Measurements from ENCODE around the gene TMEM221. TPM values are rescaled to one million over a fixed set of nuclear protein-coding genes. Genes with fewer than 3 reads are reported as not detected.

The TMEM221 gene
- total RNA-seq, 2 experiments from 2014 or later = not detected

DNA sequence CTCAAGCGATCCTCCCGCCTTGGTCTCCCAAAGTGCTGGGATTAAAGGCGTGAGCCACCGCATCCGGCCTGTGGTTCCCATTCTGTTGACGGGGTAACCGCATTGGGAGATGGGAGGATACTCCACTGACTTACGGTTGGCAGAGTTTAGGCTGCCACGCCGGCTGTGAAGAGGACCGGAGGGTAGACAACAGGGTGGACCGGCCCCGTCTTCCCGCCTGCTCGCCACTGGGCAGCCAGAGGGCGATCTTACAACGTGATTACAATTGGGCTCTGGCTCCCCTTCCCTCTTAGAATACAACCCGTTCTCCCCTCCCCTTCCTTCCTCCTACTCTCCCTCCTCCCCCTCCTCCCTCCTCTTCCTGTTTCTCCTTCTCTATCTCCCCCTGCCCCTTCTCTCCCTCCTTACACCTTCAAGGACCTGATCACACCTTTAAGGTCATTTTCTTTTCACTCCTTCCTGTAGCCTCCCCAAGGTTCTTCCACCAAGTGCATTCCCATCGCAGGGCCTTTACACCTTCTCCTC is 53.5 kb downstream of the TMEM221 start:
- no peaks in the 10 kb centered on the region for H3K9me3 ChIP-seq (ENCODE audit: control insufficient read depth in 1 of 2, insufficient read depth in 1 of 2, low read length in 2 of 2)
- Mint-ChIP-seq H3K4me3 (no peak overlapping the region), H3K27ac (no peak overlapping the region), H3K9me3 (no peaks in the 10 kb centered on the region), H3K27me3 (no peaks in the 10 kb centered on the region), H3K36me3 (ENCODE audit: low read depth) (no peaks in the 10 kb centered on the region), H3K4me1 (ENCODE audit: low read depth) (peaks cover 23% of the 10 kb centered on the region)
- peak in 13 of 14 experiments; percentile 25 to 86 (median 64) for DNase-seq
- H3K27ac ChIP-seq (ENCODE audit: low read depth in 1 of 2, low read length in 2 of 2) = no peak overlapping the region
- H3K36me3 ChIP-seq (ENCODE audit: insufficient read depth, low read length) = peaks cover 8% of the 10 kb centered on the region
- TF ChIP-seq, protein P1, sequence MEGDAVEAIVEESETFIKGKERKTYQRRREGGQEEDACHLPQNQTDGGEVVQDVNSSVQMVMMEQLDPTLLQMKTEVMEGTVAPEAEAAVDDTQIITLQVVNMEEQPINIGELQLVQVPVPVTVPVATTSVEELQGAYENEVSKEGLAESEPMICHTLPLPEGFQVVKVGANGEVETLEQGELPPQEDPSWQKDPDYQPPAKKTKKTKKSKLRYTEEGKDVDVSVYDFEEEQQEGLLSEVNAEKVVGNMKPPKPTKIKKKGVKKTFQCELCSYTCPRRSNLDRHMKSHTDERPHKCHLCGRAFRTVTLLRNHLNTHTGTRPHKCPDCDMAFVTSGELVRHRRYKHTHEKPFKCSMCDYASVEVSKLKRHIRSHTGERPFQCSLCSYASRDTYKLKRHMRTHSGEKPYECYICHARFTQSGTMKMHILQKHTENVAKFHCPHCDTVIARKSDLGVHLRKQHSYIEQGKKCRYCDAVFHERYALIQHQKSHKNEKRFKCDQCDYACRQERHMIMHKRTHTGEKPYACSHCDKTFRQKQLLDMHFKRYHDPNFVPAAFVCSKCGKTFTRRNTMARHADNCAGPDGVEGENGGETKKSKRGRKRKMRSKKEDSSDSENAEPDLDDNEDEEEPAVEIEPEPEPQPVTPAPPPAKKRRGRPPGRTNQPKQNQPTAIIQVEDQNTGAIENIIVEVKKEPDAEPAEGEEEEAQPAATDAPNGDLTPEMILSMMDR (IDR thresholded peaks at IDR 0.05) = no peak
- ChIA-PET POLR2A (interaction anchor here (0.6 kb wide), 1 partner anchor 9 kb away, joined by 3 read pairs; no protein-coding TSS in a partner anchor), CTCF (interaction anchor here (1.0 kb wide), 1 partner anchor 12 kb away, joined by 3 read pairs; no protein-coding TSS in a partner anchor)
- ATAC-seq (ENCODE audit: poor library complexity) = no peak
- no peak overlapping the region for H3K4me3 ChIP-seq (ENCODE audit: low read length)
- intact Hi-C loops (cut with DNase I, micrococcal nuclease) = loop anchor here in 1 of 2 experiments (5.0 kb wide), 1 partner anchor 72 kb away; no protein-coding TSS in a partner anchor
- no peaks in the 10 kb centered on the region for H3K27me3 ChIP-seq (ENCODE audit: control insufficient read depth in 1 of 2, insufficient read depth in 2 of 2, low read length in 2 of 2)
- peaks cover 31% of the 10 kb centered on the region for H3K4me1 ChIP-seq (ENCODE audit: insufficient read depth, low read length)

DNA sequence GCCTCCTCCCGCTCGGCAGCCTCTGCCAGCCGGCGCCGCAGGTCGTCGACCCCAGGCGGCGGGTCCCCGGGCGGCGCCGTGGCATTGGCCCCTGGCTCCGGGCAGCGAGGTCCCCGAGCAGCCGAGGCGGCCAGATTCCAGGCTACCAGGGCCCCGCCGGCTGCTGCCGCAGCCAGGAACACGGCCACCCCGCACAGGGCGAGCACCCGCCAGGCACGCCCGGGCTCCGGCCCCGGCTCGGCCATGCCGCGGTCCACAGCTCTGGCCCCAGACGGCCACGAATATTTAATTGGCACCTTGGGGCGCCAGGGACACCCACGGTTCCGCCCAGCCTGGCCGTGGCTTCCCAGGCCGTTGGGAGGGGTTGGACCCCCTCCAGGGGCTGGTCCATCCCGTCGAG is 54.6 kb downstream of the TMEM221 start, which contains the start of gene CCDC194:
Gene CCDC194, minus strand, starts transcription at position 283 of the 400 bp plus-strand sequence. Its CDS starts 38 bp downstream, at position 245.
- peak within 1 kb of the TSS; percentile 54 for H3K4me3 Mint-ChIP-seq
- no peaks in the 10 kb centered on the region for H3K36me3 Mint-ChIP-seq (ENCODE audit: low read depth)
- ATAC-seq (ENCODE audit: poor library complexity) = no peak
- no peak for DNase-seq
- Histone ChIP-seq H3K27me3 (ENCODE audit: control insufficient read depth in 1 of 2, insufficient read depth in 2 of 2, low read length in 2 of 2) (no peaks in the 10 kb centered on the region), H3K4me1 (ENCODE audit: insufficient read depth, low read length) (peaks cover 32% of the 10 kb centered on the region), H3K4me3 (ENCODE audit: low read length) (no peak within 1 kb of the TSS), H3K36me3 (ENCODE audit: insufficient read depth, low read length) (peaks cover 7% of the 10 kb centered on the region), H3K9me3 (ENCODE audit: control insufficient read depth in 1 of 2, insufficient read depth in 1 of 2, low read length in 2 of 2) (no peaks in the 10 kb centered on the region), H3K27ac (ENCODE audit: low read depth in 1 of 2, low read length in 2 of 2) (no peak within 1 kb of the TSS)
- no peaks in the 10 kb centered on the region for H3K27me3 Mint-ChIP-seq
- H3K9me3 Mint-ChIP-seq = no peaks in the 10 kb centered on the region
- H3K4me1 Mint-ChIP-seq (ENCODE audit: low read depth) = peaks cover 23% of the 10 kb centered on the region
- intact Hi-C loops (cut with DNase I, micrococcal nuclease) = loop anchor here in 1 of 2 experiments (5.0 kb wide), 1 partner anchor 73 kb away; no protein-coding TSS in a partner anchor
- POLR2A ChIA-PET = interaction anchor here (1.1 kb wide), 1 partner anchor 11 kb away, joined by 3 read pairs; no protein-coding TSS in a partner anchor
- CTCF ChIA-PET = no interaction called here
- no peak within 1 kb of the TSS for H3K27ac Mint-ChIP-seq
- TF ChIP-seq, protein P1 (IDR thresholded peaks at IDR 0.05) = no peak

DNA sequence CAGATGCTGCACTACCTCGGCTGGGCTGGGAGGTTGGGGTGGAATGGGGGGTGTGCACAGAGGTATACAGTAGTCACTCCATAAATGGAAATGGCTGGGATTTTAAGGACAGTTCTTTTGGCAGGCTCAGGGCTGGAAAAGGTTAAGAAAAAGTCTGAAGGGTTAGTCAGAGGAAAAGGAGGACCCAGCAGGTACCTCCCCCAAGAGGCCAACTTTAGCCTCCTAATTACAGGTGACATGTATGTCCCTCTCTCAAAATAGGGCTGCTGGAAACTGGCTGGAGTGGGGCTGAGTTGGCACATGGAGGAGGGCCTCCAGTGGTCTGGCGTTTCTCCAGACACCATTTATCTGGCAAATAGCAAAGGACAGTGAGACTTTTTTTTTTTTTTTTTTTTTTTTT is 55.5 kb downstream of the TMEM221 start:
- Mint-ChIP-seq H3K4me1 (ENCODE audit: low read depth) (peaks cover 23% of the 10 kb centered on the region), H3K27me3 (no peaks in the 10 kb centered on the region), H3K9me3 (no peaks in the 10 kb centered on the region), H3K27ac (no peak overlapping the region), H3K36me3 (ENCODE audit: low read depth) (no peaks in the 10 kb centered on the region), H3K4me3 (peak overlapping the region; percentile 54)
- Histone ChIP-seq H3K4me1 (ENCODE audit: insufficient read depth, low read length) (peaks cover 32% of the 10 kb centered on the region), H3K9me3 (ENCODE audit: control insufficient read depth in 1 of 2, insufficient read depth in 1 of 2, low read length in 2 of 2) (no peaks in the 10 kb centered on the region), H3K36me3 (ENCODE audit: insufficient read depth, low read length) (peaks cover 3% of the 10 kb centered on the region), H3K4me3 (ENCODE audit: low read length) (no peak overlapping the region), H3K27me3 (ENCODE audit: control insufficient read depth in 1 of 2, insufficient read depth in 2 of 2, low read length in 2 of 2) (no peaks in the 10 kb centered on the region), H3K27ac (ENCODE audit: low read depth in 1 of 2, low read length in 2 of 2) (no peak overlapping the region)
- intact Hi-C loops (cut with DNase I, micrococcal nuclease) = loop anchor here in 1 of 2 experiments (5.0 kb wide), 1 partner anchor 74 kb away; no protein-coding TSS in a partner anchor
- no peak for ATAC-seq (ENCODE audit: poor library complexity)
- ChIA-PET POLR2A (interaction anchor here (1.1 kb wide), 1 partner anchor 12 kb away, joined by 3 read pairs; no protein-coding TSS in a partner anchor), CTCF (no interaction called here)
- DNase-seq = no peak
- TF ChIP-seq, protein P1 (IDR thresholded peaks at IDR 0.05) = no peak

All from CD4-positive, alpha-beta T cell (primary cell).